TTC549 (cell line): ENCODE results near the gene B3GAT2.

ENCODE experiments used
- FAIRE-seq: peaks from 2 replicates; lab custom pipeline; 2012; peaks lifted over from hg19 to GRCh38; lab: Jason Lieb, UNC

The B3GAT2 gene

GRCh38 chr6:70900047-70900446 is 56.8 kb downstream of the B3GAT2 start:
- FAIRE-seq, result no peak

DNA sequence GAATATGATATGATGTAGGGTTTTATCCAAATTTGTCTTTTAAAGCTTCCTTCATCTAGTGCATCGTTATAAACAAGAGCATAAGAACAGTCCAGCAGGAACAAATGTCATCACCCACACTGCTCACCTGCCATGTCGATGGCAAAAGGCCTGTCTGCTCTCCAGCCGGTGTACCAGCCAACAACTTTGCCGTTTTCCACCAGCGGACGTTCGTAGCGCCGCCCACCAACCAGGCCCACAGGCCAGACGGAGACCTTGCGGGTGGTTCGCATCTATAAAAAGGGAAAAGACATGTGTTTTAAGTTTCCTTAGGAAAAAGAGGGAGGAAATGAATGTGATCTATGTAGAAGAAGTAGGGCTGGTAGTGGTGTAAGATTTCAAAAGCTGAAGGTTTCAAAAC is 62.9 kb downstream of the B3GAT2 start:
- FAIRE-seq, result no peak

DNA sequence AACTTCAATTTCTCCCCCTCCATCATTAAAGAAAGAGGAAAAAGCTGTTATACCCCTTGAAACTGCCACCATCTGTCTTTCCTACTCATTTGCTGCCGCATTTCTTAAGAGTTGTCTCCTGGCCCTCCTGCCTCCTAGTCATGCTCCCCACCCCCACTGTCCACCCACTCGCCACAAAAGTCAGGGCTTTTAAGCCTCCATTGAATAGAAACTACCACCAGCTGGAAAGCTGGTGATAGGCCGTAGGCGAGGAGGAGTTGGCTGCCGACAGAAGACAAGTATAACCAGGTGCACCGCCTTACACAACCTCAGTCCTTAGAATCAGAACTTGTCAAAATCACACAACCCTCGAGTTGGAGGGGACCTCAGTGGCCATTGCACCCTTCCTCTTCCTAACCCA is 67.6 kb downstream of the B3GAT2 start:
- FAIRE-seq, result no peak

DNA sequence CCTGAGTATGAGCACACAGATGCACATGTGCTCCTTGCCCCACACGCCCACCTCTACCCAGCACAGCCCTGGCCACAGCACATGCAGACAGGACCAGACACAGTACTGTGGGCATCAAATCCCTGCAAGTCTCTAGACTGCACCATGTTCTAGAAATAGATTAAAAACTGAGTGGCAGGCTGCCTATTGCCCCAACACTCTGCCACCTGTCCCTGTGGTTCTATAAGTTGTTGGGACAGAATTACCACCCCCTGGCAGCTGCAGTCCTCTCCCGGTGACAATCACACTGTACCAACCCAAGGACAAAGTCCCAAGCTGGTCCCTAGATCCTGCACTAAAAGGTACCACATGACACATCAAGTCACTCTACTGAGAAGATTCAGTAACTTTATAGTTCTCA is 70.2 kb downstream of the B3GAT2 start:
- no peak for FAIRE-seq

GRCh38 chr6:70886071-70886470 is 70.8 kb downstream of the B3GAT2 start:
- FAIRE-seq, result no peak

- peak; percentile 71 for FAIRE-seq
Measured at GRCh38 chr6:70884074-70884983, 72.5 kb downstream of the B3GAT2 start.

DNA sequence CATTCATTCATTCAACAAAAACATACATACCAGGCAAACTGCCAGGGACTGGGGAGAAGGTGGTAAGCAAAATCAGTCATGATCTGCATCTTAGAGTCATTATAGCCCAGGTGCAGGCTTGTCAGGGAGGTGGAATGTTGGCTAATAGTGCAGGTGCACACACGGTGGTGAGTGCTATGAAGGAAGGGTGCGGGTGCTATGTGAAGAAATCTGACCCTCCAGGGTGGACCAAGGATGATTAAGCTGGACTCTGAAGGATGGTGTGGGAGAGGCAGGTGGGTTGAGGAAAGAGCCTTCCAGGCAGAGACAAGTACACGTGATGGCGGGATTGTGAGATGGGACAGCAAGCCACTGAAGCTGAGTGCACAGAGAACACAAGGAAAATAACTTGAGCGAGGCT is 77.4 kb downstream of the B3GAT2 start:
- FAIRE-seq, result no peak

DNA sequence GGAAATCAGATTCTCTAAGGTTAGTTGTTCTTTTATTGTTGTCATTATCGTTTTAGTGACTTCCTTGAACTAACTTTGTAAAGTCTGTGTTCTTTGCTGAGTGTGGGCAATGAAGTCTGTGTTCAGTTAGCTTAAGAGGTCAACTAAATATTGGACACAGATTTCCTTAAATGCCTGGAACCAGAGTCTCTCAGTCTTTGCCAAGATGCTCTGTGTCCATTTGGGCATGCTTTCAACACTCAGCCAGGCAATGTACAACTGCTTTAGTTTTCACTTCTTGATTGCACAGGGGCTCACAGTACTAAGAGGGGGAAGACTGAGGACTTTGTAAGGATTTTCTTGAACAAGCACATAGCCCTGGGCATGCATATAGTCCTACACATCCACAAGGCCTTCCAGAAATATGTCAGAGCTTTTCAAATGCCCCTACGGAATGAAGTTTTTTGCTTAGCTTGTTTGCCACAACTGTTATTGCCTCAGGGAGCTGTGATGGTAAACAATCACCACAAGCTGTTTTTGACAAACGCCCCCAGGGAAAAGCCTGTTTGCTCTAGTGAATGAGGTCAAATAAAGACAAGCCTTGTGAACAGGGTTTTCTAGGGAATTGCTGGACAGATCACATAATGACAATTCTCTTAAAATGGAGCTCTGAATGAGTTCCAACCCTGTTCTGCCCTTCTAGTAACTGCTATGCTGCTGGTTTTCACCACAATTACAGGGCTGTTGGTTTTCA is 82.5 kb downstream of the B3GAT2 start:
- FAIRE-seq, result no peak

DNA sequence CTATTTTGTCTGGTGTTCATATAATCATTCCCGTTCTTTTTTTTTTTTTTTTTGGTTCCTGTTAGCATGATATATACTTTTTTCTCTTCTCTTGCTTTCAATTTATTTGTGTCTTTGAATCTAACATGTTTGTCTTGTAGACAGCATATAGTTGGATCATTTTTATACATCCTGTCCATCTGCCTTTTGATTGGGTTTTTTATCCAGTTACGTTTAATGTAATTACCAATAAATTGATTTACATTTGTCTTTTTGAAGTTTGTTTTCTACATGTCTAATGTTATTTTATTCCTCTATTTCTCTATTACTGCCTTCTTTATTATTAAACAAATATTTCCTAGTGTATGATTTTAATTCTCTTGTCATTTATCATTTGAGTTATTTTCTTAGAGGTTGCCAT is 84.4 kb downstream of the B3GAT2 start:
- FAIRE-seq, result no peak

GRCh38 chr6:70864401-70864800 is 92.5 kb downstream of the B3GAT2 start:
- FAIRE-seq, result no peak

GRCh38 chr6:70863343-70863742 is 93.5 kb downstream of the B3GAT2 start:
- FAIRE-seq, result no peak

- no peak for FAIRE-seq
Measured at GRCh38 chr6:70860920-70861319, 95.9 kb downstream of the B3GAT2 start.

DNA sequence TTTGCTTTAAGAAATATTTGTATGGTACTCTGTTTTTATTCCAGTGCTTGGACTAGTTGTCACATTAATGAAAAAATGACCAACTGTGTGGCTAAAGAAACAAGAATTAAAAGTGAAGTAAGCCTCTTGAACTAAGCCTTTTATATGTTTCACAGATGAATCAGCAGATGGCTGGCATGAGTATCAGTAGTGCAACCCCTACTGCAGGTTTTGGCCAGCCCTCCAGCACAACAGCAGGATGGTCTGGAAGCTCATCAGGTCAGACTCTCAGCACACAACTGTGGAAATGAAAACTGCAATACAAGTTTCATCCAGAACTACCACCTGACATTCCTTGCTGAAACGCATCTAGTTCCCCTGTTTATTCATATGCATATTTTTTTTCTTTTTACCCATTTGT is 96.8 kb downstream of the B3GAT2 start:
- no peak for FAIRE-seq

GRCh38 chr6:70857387-70858077 is 99.3 kb downstream of the B3GAT2 start:
- FAIRE-seq, result no peak

DNA sequence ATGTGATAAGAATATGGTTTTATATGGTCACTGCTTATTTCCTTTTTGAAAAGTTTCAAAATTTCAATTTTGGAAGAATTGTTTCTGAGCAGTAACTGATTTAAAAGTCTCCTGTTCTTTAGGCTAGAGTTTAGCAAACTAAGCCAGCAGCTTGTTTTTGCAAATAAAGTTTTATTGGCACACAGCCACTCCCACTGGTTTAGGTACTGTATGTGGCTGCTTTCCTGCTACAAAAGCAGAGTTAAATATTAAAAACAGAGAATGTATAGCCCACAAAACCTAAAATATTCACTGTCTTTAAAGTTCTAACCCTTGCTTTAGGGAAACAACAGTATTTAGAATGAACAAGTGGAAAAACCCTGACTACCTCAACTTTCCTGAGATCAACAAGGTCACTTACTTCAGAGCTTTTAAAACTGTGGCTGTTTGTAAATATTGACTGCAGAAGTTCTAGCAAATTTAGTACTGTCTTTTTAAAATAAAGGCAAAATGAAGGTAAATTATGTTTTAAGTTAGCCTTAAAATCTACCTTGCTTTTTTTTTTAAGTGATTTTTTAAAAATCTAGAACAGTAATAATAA is 104.1 kb downstream of the B3GAT2 start:
- no peak for FAIRE-seq

DNA sequence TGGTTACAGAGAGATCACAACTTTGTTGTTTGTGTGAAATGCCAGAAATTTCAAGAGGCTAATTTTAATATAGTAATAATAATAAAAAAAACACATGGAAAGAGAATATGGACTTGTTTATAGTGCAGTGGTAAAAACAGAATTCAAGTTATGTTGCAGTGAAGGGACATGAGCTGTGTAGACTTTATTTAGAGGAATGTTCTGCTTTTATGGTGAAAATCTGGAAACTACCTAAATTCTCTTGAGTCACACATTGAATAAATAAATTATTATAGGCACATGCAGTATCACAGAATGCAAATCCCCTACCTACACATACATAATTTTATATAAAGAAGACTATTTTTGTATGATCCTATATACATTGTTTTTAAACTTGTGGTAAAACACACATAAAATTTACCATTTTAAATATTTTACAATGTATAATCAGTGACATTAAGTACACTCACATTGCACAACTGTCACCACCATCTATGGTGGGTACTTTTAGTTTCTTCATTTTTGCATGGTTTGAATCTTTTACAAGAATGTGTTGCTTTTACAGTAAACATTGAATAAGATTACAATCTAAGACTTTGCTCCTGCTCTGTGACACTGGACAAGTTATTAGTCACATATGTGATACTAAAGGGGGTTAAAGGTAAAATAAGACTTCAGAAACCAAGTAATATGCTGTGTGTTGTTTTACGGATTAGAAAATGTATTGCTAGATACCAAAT is 107.4 kb downstream of the B3GAT2 start:
- no peak for FAIRE-seq

DNA sequence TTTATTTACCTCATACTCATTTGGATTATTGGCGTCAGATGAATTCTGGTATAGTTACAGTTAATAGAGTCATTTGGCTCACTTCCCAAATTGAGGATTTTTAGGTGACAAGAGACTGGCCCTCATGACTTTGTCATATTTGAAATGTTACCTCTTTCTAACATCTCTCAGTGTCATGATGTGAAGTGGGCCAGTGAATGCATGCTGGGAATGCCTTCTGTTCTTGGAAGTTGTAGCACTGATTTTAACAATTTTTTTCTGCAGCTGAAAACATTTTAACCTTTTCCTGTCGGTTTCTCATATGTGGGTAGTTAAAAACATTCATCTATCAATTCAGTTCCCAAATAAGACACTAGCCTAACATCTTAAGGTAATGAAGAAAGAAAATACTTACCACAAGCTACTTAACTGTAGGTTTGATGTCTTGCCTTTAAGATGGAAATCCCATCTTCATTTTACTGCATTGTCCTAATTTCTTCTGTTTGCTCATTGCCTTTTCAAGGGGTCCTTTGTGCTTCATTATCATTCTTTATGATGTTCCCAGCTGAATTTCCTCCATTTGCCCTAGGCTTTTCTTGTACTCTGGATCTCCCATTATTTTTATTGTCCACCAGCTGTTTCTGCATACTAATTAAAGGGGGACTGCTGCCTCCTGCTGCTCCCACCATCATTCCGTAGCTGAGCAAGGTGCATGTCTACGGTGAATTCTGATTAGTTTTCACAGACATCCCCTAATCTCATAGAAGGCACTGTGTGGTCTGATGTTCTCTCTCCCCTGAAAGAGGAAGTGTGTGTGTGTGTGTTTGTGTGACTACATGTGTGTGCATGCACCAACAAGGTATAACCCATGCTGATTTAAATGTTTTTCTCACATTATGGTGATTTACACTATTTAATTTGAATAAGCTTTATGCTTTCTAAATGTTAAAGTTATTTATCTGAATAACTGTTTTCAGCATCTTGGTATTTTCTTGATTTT is 109.5 kb downstream of the B3GAT2 start:
- FAIRE-seq, result no peak

DNA sequence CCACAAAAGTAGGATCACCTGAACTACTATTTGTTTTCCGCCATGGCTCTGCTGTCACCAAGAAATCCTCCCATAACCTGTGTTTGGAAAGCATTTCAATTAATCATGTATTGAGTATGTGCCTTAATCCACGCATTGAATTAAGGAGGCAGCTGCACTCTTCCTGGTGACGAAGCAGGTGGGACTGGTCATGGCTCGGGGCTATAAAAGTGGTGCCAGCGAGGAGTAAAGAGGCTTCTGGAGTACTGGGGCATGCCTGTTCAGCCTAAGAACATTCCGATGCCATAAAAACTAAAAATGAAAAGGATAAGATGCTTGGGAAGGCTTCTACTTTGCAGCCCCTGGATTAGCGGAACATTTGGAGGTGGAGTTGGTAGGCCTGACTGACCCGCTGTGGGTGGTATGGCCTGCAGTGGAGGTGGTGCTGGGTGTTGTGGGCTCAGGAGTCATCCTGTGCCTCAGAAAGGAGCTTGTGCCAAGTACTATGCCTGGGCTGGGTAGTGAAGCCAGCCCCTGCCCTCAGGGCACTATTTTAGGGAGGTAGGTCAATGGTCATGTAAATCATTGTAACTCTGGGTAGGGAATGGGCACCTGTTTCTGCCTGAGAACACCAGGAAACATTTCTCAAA is 110.5 kb downstream of the B3GAT2 start:
- no peak for FAIRE-seq

DNA sequence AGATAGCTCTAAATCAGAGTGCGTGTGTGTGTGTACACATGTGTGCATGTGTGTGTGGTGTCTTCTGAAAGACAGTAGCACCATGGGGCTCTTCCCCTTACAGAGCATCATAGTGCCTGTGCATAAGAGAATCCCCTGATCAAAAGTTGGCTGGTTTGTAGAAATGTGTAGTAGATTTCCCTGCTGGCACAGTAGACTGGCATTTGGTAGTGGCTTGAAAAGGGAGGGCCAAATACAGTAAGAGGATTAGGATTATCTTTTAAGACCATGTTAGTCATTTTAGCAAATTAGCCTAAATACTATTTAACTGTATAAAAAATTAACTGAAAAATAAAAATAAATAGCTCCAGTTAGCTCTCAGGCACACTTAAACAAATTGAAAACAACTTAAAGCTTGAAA is 112.6 kb downstream of the B3GAT2 start:
- FAIRE-seq, result no peak

DNA sequence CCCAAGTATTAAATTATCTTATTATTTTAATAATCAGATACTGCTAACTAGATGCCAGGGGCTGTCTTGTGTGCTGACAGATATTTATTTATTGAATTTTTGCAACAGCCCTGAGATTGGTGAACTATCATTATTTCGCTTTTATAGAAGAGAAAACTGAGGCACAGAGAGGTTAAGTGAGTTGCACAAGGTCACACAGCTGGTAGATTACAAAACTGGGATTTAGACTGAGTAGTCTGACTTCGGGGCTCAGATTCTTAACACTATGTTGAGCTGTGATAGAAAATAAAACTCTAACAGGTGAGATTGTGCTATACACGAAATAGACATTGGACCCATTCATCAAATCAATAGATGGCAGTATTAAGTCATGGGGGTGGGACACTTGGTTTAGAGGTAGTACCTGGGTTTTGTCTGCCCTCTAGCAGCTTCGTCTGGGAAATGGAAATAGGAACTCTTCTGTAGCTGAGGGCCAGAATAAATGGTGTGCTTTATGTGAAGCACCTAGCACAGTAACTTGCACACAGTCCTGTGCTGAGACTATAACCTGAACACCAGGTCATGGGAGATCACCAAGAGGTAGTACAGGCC is 113.4 kb downstream of the B3GAT2 start:
- no peak for FAIRE-seq
